ENCODE data around the gene FSIP1. TPM values are rescaled to one million over a fixed set of nuclear protein-coding genes. Genes with fewer than 3 reads are reported as not detected.

Gene FSIP1
- total RNA-seq, 4 donors from 2014 or later = 0.20 to 1.5 (median 0.42) TPM

GRCh38 chr15:39700375-39700700 is 82.3 kb downstream of the FSIP1 start:
- TF ChIP-seq CTCF (IDR thresholded peaks at IDR 0.05) = no peak
- no peak for TF ChIP-seq EP300 (IDR thresholded peaks at IDR 0.05)
- no peak for TF ChIP-seq POLR2A (IDR thresholded peaks at IDR 0.05)
- 76 to 97% methylated on average over 1 of the region's 1 CpG for WGBS, 2 donors
- no peaks in the 10 kb centered on the region for H3K9me3 ChIP-seq
- DNase-seq (ENCODE audit: low spot score in 2 of 2) = no peak
- H3K4me3 ChIP-seq = no peak overlapping the region
- H3K36me3 ChIP-seq = no peaks in the 10 kb centered on the region
- H3K27ac ChIP-seq = no peak overlapping the region
- no peaks in the 10 kb centered on the region for H3K4me1 ChIP-seq
- no peaks in the 10 kb centered on the region for H3K27me3 ChIP-seq

GRCh38 chr15:39699516-39700374 is 82.9 kb downstream of the FSIP1 start:
- Histone ChIP-seq H3K4me1 (no peaks in the 10 kb centered on the region), H3K4me3 (no peak overlapping the region), H3K9me3 (no peaks in the 10 kb centered on the region), H3K27ac (no peak overlapping the region), H3K36me3 (no peaks in the 10 kb centered on the region), H3K27me3 (no peaks in the 10 kb centered on the region)
- TF ChIP-seq POLR2A (IDR thresholded peaks at IDR 0.05) = no peak
- TF ChIP-seq CTCF (IDR thresholded peaks at IDR 0.05) = no peak
- no peak for TF ChIP-seq EP300 (IDR thresholded peaks at IDR 0.05)
- no peak for DNase-seq (ENCODE audit: low spot score in 2 of 2)
- 56 to 58% methylated on average over 3 of the region's 3 CpGs for WGBS, 2 donors

- no peaks in the 10 kb centered on the region for H3K27me3 ChIP-seq
- H3K27ac ChIP-seq = no peak overlapping the region
- no peak for TF ChIP-seq POLR2A (IDR thresholded peaks at IDR 0.05)
- TF ChIP-seq CTCF (IDR thresholded peaks at IDR 0.05) = no peak
- TF ChIP-seq EP300 (IDR thresholded peaks at IDR 0.05) = no peak
- no peak for DNase-seq (ENCODE audit: low spot score in 2 of 2)
- no peaks in the 10 kb centered on the region for H3K9me3 ChIP-seq
- no peak overlapping the region for H3K4me3 ChIP-seq
- 90 to 92% methylated on average over 11 of the region's 11 CpGs for WGBS, 2 donors
- no peaks in the 10 kb centered on the region for H3K4me1 ChIP-seq
- H3K36me3 ChIP-seq = no peaks in the 10 kb centered on the region
These were observed 83.9 kb downstream of the FSIP1 start for GRCh38 chr15:39698444-39699390.

- H3K9me3 ChIP-seq = no peaks in the 10 kb centered on the region
- TF ChIP-seq POLR2A (IDR thresholded peaks at IDR 0.05) (no peak), CTCF (IDR thresholded peaks at IDR 0.05) (no peak), EP300 (IDR thresholded peaks at IDR 0.05) (no peak)
- no peak for DNase-seq (ENCODE audit: low spot score in 2 of 2)
- H3K27me3 ChIP-seq = no peaks in the 10 kb centered on the region
- no peaks in the 10 kb centered on the region for H3K36me3 ChIP-seq
- H3K27ac ChIP-seq = no peak overlapping the region
- H3K4me3 ChIP-seq = no peak overlapping the region
- 81 to 87% methylated on average over 5 of the region's 5 CpGs for WGBS, 2 donors
- H3K4me1 ChIP-seq = peaks cover 0 to 2% (median 0%) of the 10 kb centered on the region in 4 donors
These were observed 85.1 kb downstream of the FSIP1 start for GRCh38 chr15:39697509-39697908.

GRCh38 chr15:39695793-39696192 is 86.8 kb downstream of the FSIP1 start:
- Histone ChIP-seq H3K9me3 (no peaks in the 10 kb centered on the region), H3K27ac (no peak overlapping the region), H3K27me3 (no peaks in the 10 kb centered on the region), H3K36me3 (no peaks in the 10 kb centered on the region), H3K4me1 (peaks cover 0 to 3% (median 0%) of the 10 kb centered on the region in 4 donors), H3K4me3 (no peak overlapping the region)
- DNase-seq (ENCODE audit: low spot score in 2 of 2) = no peak
- WGBS, 2 donors = 96 to 97% methylated on average over 2 of the region's 2 CpGs
- TF ChIP-seq POLR2A (IDR thresholded peaks at IDR 0.05) = no peak
- TF ChIP-seq EP300 (IDR thresholded peaks at IDR 0.05) = no peak
- TF ChIP-seq CTCF (IDR thresholded peaks at IDR 0.05) = no peak

Data from tibial nerve (tissue), 4 donors.